HG02884 (cell line): Measurements from ENCODE around the gene SRP68.

ENCODE experiments used
- ATAC-seq: cut with Tn5 transposase; IDR thresholded peaks from one replicate; pipeline ENCODE4 v1.9.1; 2021; ENCODE audit warnings: mild to moderate bottlenecking, moderate library complexity; ENCODE audit not compliant: unreplicated experiment

Gene SRP68

DNA sequence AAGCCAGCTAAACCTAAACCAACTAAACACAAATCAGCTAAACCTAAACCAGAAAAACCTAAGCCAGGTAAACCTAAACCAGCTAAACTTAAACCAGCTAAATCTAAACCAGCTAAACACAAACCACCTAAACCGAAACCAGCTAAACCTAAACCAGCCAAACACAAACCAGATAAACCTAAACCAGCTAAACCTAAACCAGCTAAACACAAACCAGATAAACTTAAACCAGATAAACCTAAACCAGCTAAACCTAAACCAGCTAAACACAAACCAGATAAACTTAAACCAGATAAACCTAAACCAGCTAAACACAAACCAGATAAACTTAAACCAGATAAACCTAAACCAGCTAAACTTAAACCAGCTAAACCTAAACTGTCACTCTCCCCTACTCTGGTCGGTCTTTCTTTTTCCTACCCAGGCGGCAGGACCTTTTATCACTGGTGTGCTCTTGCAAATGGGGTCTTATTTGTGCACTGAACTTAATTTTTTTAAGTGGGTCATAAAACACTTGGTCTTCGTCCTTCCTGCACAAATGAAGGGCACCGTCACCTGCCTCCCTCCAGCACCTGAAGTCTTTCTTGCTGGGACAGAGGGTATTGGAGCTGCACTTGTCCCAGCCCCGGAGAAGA is 52.4 kb downstream of the SRP68 start:
- no peak for ATAC-seq

DNA sequence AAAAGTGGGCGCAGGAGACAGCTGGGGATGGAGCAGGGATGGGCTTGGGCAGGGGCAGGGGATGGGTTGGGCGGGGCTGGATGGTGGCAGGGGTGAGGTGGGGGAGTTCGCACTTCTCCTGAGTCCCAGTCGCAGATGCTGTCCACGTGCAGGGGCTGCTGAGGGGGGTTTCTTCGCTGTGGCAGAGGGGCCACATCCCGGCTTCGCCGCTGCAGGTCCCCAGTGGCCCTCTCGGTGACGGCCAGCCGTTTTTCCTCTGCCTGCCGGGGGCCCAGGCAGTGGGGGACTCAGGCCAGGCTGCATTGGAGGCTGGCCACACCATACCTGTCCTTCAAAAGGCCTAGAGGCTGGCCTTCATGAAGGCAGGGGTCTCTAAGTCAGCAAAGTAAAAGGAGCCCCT is 53.5 kb downstream of the SRP68 start:
- ATAC-seq = no peak

DNA sequence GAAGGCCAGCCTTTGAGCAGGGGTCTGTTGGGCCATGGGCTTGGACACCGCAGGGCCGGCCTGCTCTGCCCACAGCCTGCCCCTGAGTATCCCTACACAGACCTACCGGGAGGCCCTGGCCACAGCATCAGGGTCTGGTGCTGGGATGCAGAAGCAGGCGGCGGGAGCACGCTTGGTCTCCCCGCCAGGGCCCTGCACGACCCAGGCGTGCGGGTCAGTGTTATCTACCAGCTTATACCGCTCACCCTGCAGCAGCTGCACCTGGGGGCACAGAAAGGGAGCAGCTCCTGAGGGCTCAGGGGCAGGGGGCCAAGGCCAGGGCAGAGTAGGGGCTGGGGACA is 54.0 kb downstream of the SRP68 start:
- no peak for ATAC-seq

DNA sequence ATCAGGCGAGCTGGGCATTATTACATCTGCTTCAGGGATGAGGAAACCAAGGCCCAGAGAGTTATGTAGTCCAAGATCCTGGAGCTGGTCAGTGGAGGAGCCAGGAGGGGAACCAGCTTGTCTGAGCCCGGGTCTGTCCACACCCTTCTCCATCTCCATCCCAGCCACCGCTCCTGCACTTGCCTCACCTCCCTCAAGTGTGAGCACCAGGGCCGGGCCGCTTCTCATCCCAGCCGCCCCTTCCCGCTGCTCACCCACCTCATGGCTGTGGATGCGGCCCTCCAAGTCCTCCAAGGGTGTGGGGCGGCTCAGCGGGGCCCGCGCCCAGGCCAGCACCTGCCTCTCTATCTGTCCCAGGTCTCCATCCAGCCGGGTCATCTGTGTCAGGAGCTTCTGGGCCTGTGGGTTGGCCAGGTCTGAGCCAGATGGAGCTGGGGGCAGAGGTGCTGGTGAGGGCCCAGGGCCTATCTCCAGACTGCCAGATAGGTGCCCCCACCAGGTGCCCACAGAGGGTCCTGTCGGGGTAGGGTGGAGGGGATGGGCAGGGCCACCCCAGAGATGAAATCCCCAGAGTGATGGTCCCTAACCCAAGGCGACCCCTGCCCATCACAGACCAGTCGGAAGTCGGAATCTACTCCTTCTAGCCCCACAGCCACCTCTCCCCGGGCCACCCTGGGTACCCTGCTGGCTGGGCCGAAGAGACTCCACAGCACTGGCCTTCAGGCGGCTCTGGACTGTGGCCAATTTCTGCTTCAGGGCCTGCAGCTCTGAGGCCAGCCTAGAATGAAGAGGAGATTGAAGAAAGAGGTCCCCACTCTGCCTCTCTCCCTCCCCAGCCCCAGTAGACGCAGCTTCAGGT is 54.6 kb downstream of the SRP68 start:
- no peak for ATAC-seq

DNA sequence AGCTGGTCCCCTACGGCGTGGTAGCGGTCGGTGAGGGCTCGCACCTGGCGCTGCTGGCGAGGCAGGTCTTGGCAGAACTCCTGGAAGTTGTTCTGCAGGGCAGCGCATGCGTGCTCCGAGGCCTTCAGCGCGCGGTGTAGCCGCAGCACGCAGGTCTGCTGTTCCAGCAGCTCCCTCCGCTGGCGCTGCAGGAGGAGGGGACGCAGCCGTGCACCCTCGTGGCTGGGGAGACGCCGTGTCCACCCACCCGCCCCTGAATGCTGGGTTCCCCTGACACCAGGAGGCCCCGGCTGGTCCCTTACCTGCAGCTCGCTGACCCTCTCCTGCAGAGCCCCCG is 57.4 kb downstream of the SRP68 start:
- ATAC-seq = no peak

DNA sequence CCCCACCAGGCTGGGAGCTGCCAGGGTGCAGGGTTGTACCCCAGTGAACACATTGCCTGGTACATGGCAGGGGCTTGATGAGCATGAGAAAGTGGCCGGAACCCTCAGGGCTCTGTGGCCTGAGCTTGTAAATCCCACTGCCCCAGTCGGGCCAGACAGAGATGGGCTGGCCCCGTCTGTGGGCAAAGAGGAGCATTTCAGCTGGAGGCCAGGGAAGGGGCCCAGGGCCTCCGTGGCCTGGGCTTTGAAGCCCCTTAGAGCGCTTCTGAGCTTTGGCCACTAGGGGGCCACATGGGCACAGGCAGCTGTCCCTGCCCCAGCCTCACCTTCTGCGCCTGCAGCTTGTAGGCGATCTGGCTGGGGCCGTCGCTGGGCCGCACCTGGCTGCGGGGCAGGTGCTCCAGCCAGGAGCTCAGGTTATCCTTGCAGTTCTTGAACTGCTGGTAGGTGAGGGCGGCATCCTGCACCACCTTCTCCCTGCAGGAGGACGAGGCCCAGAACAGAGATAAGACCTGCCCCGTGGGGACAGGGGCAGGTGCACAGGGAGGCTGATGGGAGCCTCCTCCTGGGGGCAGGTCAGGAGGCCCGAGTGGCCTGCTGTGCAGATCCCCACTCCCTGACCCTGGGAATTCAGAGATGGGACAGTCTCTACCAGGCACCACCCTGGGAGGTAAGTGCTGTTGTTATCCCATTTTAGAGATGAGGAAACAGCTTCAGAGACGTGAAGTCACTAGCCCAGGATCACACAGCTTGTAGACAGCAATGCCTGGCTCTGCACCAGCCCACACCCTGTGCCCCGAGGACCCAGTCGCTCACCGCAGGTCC is 58.0 kb downstream of the SRP68 start:
- ATAC-seq = no peak

DNA sequence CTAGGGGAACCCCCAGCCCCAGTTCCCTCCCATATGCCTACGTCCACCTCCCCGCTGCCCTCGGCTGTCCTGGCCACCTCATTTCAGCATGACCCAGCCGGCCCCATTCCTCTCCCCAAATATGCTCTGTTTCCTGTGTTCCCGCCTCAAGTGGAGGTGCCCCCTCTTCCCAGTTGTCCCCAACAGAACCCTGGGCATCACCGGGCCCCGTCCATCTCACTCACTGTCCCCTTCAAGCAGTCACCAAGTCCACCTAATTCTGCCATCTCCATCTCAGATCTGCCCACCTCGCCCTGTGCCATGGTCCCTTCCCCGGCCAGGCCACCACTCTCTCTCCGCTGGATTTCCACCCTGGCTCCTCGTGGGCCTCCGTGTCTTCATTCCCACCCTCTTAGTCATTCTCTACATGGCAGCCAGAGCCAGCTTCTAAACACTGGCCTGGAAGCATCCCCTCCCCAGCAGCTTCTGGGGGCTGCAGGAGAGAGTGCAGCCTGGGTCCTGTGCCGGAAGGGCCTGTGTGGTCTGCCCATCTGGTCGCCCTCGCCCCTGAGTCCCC is 58.9 kb downstream of the SRP68 start:
- no peak for ATAC-seq

DNA sequence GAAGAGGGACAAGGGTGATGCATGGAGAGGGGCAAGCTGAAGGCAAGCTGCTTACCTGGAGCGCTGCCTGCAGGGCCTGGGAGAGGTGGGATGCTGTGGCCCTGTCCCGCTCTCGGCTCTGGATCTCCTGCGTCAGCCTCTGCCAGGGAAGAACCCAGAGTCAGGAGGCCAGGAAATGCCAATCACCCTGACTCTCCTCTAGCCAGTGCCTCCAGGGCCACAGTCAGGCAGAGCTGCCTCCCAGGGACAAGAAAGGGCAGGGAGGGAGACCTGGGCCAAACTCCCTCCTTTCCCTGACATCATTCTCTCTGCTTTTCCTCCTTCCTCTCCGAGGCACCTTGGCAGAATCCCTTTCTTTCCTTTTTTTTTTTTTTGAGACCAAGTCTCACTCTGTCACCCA is 60.4 kb downstream of the SRP68 start:
- ATAC-seq = no peak

DNA sequence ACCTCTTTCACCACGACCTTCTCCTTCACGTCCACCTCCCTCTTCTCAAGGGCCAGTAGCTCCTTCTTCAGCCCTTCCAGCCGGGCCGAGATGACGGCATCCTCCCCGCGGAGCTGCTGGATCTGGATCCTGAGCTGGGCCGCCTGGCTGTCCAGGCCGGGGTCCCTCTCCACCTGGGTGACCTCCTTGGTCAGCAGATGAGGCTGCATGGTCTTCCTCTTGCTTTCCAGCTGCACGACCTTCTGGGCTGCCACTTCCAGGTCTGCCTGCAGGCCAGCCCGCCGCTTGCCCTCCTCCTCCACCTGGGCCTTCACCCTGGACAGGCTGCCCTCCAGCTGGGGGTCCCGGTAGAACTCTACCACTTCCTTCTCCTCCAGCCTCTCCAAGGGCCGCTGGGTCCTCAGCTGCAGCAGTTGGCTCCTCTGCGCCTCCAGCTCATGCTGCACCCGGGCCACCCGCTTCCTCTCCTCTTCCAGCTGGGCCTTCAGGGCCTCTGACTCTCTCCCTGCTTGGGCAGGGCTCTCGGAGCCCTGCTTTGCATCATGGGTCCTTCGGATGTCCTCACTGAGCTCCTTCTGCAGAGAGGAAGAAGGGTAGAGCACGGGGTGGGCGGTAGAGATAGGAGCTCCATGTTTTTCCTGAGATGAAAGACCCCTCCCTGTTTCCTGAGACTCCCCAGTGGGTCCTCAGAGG is 62.2 kb downstream of the SRP68 start:
- no peak for ATAC-seq

DNA sequence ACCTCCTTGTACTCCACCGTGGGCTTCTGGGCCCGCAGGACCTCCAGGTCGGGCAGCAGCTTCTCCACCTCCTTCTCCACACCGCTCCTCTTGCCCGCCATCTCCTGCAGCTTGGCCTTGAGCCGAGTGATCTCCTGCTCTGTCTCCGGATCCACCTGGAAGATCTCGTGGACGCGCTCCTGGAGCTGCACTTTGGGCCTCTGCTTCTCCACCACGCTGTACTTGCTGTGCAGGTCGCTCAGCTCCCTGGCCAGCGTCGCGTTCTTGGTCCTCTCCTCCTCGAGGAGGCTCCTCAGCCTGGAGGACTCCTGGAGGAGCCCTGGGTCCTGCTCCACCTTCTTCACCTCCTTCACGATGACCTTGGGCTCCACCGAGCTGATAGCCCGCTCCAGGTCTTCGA is 62.9 kb downstream of the SRP68 start:
- ATAC-seq = no peak

DNA sequence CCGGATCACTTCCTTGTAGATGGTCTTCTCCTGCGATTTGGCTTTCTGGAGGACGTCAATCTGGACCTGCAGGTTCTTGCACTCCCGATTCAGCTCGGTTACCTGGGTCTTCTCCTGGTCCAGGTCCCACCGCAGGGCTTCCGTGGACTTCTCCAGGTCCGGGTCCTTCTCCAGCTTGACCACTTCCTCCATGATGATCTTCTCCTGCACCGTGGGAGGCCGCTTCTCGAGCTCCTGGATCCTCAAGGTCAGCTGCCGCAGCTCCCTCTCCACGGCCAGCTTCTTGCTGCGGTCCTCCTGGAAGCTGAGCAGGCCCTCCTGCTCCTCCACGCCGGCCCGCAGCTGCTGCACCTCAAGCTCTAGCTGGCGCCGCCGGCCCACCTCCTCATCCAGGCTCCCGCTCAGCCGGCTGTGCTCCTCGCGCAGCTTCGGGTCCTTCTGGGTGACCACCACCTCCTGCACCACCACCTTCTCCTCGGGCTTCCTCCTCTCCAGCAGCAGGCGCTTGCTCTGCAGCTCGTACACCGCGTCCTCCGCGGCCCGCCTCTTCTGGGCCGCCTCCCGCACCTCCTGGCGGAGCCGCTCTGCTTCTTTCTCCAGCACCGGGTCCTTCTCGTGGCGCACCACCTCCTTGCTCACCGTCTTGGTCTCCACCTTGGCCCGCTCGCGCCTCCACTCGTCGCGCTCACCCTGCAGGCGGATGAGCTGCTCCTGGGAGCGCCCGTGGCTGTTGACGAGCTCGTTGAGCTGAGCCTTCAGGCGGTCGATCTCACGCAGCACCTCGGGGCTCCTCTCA is 63.5 kb downstream of the SRP68 start:
- ATAC-seq = no peak

DNA sequence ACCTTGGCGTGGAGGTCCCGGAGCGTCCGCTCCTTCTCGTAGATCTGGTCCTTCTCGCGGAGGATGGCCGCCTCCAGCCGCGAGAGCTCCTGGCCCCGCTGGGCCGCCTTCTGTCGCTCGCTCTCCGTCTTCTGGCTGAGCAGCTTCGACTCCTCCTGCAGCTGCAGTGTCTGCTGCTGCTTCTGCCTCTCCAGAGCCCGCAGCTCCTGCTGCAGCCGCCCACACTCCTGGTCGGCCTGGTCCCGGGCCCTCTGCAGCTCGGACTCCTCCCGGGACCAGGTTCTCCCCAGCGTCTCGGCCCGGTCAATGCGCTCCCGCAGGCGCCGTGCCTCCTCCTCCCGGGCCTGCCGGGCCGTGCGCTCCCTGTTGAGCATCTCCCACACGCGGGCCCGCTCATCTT is 64.1 kb downstream of the SRP68 start:
- no peak for ATAC-seq

DNA sequence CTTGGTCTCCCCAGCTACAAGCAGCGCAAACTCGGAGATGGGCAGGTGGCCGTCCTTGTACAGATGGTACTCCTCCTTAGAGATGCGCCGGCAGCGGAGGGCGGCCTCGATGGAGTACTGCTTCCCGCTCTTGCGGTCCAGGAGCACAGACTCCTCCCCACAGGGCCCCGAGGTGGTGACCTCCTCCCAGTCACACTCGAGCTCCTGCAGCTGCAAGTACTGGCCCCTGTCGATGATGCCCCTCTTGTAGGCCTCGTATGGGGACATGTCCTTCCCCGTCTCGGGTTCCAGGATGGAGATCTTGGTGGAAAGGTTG is 64.5 kb downstream of the SRP68 start:
- no peak for ATAC-seq

DNA sequence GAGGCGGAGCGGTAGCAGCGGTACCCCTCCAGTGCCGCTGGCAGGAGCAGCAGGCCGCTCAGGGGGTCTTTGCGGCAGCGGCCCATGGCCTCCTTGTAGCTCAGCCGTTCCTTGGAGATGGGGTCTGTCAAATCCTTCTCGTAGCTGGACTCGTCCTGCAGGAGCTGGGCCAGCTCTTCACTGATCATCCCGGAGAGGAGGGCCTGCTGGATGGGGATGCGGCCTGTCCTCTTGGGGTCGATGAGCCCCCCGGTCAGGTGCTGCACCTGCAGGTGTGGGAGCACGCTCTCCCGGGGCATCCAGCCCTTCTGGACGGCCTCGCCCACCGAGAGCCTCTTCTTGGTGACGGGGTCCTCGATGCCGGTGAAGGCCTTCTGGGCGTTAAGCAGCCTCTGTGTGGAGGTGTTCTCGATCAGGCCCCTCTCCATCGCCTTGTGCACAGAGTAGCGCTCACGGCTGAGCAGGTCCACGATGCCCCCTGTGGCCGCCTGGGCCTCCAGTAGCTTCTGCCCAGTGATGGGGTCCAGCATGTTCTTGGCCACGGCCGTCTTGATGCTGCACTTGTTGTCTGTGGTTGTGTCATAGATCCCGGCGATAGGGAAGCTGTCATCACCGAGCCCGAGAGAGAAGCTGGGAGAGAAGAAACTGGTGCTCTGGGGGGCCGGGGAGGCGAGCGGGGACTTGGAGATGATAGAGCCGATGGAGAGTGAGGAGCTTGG is 65.0 kb downstream of the SRP68 start:
- no peak for ATAC-seq

DNA sequence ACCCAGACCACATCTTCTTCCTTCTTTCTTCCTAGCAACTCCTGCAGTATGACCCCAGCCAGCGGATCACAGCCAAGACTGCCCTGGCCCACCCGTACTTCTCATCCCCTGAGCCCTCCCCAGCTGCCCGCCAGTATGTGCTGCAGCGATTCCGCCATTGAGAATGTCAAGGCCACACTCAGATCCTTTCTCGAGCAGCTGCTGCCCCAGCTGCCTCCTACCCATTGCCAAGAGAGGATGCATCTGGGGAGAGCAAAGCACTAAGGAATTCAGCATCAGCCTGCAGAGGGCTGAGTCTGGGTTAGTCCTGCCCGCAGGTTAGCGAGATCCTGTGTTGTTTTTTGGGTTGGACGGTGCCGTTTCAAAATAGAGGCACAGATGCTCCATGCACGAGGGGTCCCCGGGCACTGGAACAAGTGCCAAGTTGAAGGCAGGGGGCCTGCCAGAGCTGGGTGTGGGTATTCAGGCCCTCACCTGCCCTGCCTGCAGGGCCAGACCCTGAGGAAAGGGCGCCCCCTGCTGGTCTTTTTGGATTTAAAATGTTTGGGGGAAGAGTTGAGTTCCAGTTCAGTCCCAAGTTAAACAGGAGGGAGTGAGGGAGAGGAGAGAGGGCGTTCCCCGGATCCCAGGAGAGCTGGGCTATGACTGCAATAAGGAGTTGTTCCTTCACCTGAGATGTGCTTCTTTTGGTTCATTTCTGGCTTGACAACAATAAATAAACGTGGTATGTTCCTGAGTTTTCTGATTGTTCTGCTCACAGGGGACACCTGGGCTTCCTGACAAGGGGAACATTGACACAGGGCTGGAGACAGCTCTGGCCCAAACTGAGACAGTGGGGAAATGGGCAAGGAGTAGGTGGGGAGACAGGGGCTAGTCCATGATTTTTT is 66.8 kb downstream of the SRP68 start:
- no peak for ATAC-seq

DNA sequence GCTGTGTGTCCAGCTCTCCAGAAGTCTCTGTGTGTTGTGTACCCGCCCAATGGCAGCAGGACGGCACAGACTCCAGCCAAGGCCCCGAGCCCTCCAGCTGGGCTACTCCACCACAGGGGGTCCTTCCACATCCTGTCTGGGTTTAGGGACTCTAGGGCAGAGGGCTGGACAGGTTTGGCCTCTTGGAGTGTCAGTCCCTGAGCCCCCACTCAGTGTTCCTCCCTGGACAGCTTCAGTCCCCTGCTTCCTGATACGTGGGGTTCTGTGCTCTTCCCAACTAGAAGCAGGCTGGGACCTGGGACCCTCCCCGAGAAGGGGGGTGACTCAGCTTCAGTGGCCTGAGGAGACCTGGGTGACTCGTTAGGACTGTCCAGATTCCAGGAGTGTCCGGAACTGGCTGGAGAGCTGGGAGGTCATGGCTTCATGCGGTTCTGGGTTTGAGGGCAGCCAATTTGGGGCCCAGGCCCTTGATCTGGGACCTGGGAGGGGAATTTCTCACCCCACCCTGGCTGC is 67.5 kb downstream of the SRP68 start:
- ATAC-seq = no peak

DNA sequence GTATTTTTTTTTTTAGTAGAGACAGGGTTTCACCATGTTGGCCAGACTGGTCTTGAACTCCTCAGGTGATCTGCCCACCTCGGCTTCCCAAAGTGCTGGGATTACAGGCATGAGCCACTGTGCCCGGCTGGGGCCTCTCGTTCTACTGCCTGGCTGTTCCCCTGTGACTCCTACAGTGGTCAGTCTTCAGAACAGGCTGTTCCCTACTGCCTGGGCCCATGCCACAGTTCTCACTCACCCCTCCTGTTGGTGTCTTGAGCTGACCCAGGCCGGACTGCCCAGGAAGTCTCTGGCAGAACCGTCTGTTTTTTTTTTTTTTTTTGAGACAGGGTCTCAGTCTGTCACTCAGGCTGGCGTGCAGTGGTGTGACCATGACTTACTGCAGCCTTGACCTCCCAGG is 68.4 kb downstream of the SRP68 start:
- no peak for ATAC-seq

DNA sequence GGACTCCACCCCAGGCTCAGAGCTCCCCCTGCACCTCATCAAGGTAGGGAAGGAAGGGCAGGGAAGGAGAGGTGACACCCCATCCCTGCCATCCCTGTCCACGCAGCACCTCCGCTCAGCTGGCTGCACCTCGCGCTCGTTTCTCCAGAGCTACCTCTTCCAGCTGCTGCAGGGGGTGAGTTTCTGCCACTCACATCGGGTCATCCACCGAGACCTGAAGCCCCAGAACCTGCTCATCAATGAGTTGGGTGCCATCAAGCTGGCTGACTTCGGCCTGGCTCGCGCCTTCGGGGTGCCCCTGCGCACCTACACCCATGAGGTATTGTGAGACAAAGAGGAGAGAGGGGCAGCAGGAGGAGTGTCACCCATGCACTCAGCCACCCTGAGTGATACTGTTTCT is 70.2 kb downstream of the SRP68 start:
- no peak for ATAC-seq
